ENCODE measurements around the gene NBPF3.

Gene NBPF3

GRCh38 chr1:21509351-21510112 is 69.6 kb downstream of the NBPF3 start, which contains the start of gene ALPL:
Gene ALPL, plus strand, starts transcription at chr1:21509423. Its CDS starts 44,659 bp downstream, at chr1:21554082.
- no peak for DNase-seq (ENCODE audit: low read depth)
- no peak for TF ChIP-seq CTCF (conservative IDR thresholded peaks at IDR 0.05; ENCODE audit: control insufficient read depth, insufficient read depth, low read depth, low read length)
- peak within 1 kb of the TSS; percentile 38 for H3K4me3 ChIP-seq (ENCODE audit: control insufficient read depth, low read depth, low read length)

- H3K4me3 ChIP-seq (ENCODE audit: control insufficient read depth, low read depth, low read length): peak overlapping the region; percentile 38
- TF ChIP-seq CTCF (conservative IDR thresholded peaks at IDR 0.05; ENCODE audit: control insufficient read depth, insufficient read depth, low read depth, low read length): no peak
- DNase-seq (ENCODE audit: low read depth): no peak
These were observed 70.2 kb downstream of the NBPF3 start for GRCh38 chr1:21510113-21510493.

- no peak overlapping the region for H3K4me3 ChIP-seq (ENCODE audit: control insufficient read depth, low read depth, low read length)
- no peak for DNase-seq (ENCODE audit: low read depth)
These were observed 71.1 kb downstream of the NBPF3 start for GRCh38 chr1:21510885-21511578.

GRCh38 chr1:21511579-21512522 is 71.9 kb downstream of the NBPF3 start:
- peak; percentile 96 for DNase-seq (ENCODE audit: low read depth)
- no peak for TF ChIP-seq CTCF (conservative IDR thresholded peaks at IDR 0.05; ENCODE audit: control insufficient read depth, insufficient read depth, low read depth, low read length)
- no peak overlapping the region for H3K4me3 ChIP-seq (ENCODE audit: control insufficient read depth, low read depth, low read length)

More at GRCh38 chr1:21510885-21511578, 71.1 kb downstream of the NBPF3 start:
- TF ChIP-seq CTCF (conservative IDR thresholded peaks at IDR 0.05; ENCODE audit: control insufficient read depth, insufficient read depth, low read depth, low read length): peak; percentile 5

- TF ChIP-seq CTCF (conservative IDR thresholded peaks at IDR 0.05; ENCODE audit: control insufficient read depth, insufficient read depth, low read depth, low read length): no peak
- DNase-seq (ENCODE audit: low read depth): no peak
- H3K4me3 ChIP-seq (ENCODE audit: control insufficient read depth, low read depth, low read length): no peak overlapping the region
These were observed 74.3 kb downstream of the NBPF3 start for GRCh38 chr1:21514245-21514644.

- DNase-seq (ENCODE audit: low read depth): no peak
- TF ChIP-seq CTCF (conservative IDR thresholded peaks at IDR 0.05; ENCODE audit: control insufficient read depth, insufficient read depth, low read depth, low read length): no peak
- no peak overlapping the region for H3K4me3 ChIP-seq (ENCODE audit: control insufficient read depth, low read depth, low read length)
These were observed 77.2 kb downstream of the NBPF3 start for GRCh38 chr1:21517161-21517589.
